Measurements from ENCODE around the gene NDUFV2.
A peak's percentile ranks its signal among the peaks of the same experiment; 100 is the strongest.
"Not testable (repeated sequence)": the region's sequence is repeated elsewhere in the genome, so short reads cannot be mapped to it uniquely, and the experiment has no call there.

NDUFV2 gene

GRCh38 chr18:9079818-9080528 lies 22.5 kb upstream of the NDUFV2 start:
- Mint-ChIP-seq H3K27ac (peak overlapping the region; percentile 76), H3K27me3 (ENCODE audit: low read depth) (no peaks in the 10 kb centered on the region), H3K4me1 (ENCODE audit: low read depth) (peaks cover 51% of the 10 kb centered on the region), H3K4me3 (peak overlapping the region; percentile 32), H3K9me3 (no peaks in the 10 kb centered on the region), H3K36me3 (ENCODE audit: low read depth) (peaks cover 19% of the 10 kb centered on the region)
- DNase-seq (ENCODE audit: low spot score) = no peak

- H3K4me1 Mint-ChIP-seq (ENCODE audit: low read depth) = peaks cover 47% of the 10 kb centered on the region
- no peak overlapping the region for H3K4me3 Mint-ChIP-seq
- DNase-seq (ENCODE audit: low spot score) = peak; percentile 60
- peaks cover 22% of the 10 kb centered on the region for H3K36me3 Mint-ChIP-seq (ENCODE audit: low read depth)
- no peaks in the 10 kb centered on the region for H3K27me3 Mint-ChIP-seq (ENCODE audit: low read depth)
- peaks cover 4% of the 10 kb centered on the region for H3K9me3 Mint-ChIP-seq
- peak overlapping the region; percentile 96 for H3K27ac Mint-ChIP-seq
Measured at GRCh38 chr18:9081940-9082339, 20.6 kb upstream of the NDUFV2 start.

- Mint-ChIP-seq H3K27ac (peak overlapping the region; percentile 96), H3K27me3 (ENCODE audit: low read depth) (no peaks in the 10 kb centered on the region), H3K9me3 (peaks cover 4% of the 10 kb centered on the region), H3K4me3 (peak overlapping the region; percentile 81), H3K36me3 (ENCODE audit: low read depth) (peaks cover 24% of the 10 kb centered on the region), H3K4me1 (ENCODE audit: low read depth) (peaks cover 45% of the 10 kb centered on the region)
- peak; percentile 76 for DNase-seq (ENCODE audit: low spot score)
Measured at GRCh38 chr18:9082711-9083510, 19.6 kb upstream of the NDUFV2 start.

GRCh38 chr18:9086015-9086414 lies 16.5 kb upstream of the NDUFV2 start:
- peaks cover 4% of the 10 kb centered on the region for H3K9me3 Mint-ChIP-seq
- peaks cover 36% of the 10 kb centered on the region for H3K36me3 Mint-ChIP-seq (ENCODE audit: low read depth)
- no peaks in the 10 kb centered on the region for H3K27me3 Mint-ChIP-seq (ENCODE audit: low read depth)
- DNase-seq (ENCODE audit: low spot score) = no peak
- H3K4me1 Mint-ChIP-seq (ENCODE audit: low read depth) = peaks cover 58% of the 10 kb centered on the region
- H3K27ac Mint-ChIP-seq = peak overlapping the region; percentile 58
- H3K4me3 Mint-ChIP-seq = no peak overlapping the region

GRCh38 chr18:9086624-9087023 lies 15.9 kb upstream of the NDUFV2 start:
- Mint-ChIP-seq H3K36me3 (ENCODE audit: low read depth) (peaks cover 35% of the 10 kb centered on the region), H3K4me3 (no peak overlapping the region), H3K27ac (peak overlapping the region; percentile 28)

GRCh38 chr18:9087144-9087543 lies 15.4 kb upstream of the NDUFV2 start:
- Mint-ChIP-seq H3K9me3 (peaks cover 4% of the 10 kb centered on the region), H3K36me3 (ENCODE audit: low read depth) (peaks cover 35% of the 10 kb centered on the region), H3K4me1 (ENCODE audit: low read depth) (peaks cover 60% of the 10 kb centered on the region), H3K27me3 (ENCODE audit: low read depth) (no peaks in the 10 kb centered on the region), H3K27ac (peak overlapping the region; percentile 28), H3K4me3 (no peak overlapping the region)
- no peak for DNase-seq (ENCODE audit: low spot score)

More at GRCh38 chr18:9086624-9087023, 15.9 kb upstream of the NDUFV2 start:
- Mint-ChIP-seq H3K27me3 (ENCODE audit: low read depth) (no peaks in the 10 kb centered on the region), H3K4me1 (ENCODE audit: low read depth) (peaks cover 58% of the 10 kb centered on the region), H3K9me3 (peaks cover 4% of the 10 kb centered on the region)
- DNase-seq (ENCODE audit: low spot score) = no peak

GRCh38 chr18:9088252-9088651 lies 14.2 kb upstream of the NDUFV2 start:
- peak overlapping the region; percentile 97 for H3K27ac Mint-ChIP-seq
- peaks cover 4% of the 10 kb centered on the region for H3K9me3 Mint-ChIP-seq
- H3K4me3 Mint-ChIP-seq = peak overlapping the region; percentile 91
- peaks cover 35% of the 10 kb centered on the region for H3K36me3 Mint-ChIP-seq (ENCODE audit: low read depth)
- no peaks in the 10 kb centered on the region for H3K27me3 Mint-ChIP-seq (ENCODE audit: low read depth)
- no peak for DNase-seq (ENCODE audit: low spot score)
- H3K4me1 Mint-ChIP-seq (ENCODE audit: low read depth) = peaks cover 58% of the 10 kb centered on the region

GRCh38 chr18:9088727-9089126 lies 13.8 kb upstream of the NDUFV2 start:
- H3K36me3 Mint-ChIP-seq (ENCODE audit: low read depth) = peaks cover 37% of the 10 kb centered on the region
- H3K4me1 Mint-ChIP-seq (ENCODE audit: low read depth) = peaks cover 55% of the 10 kb centered on the region
- peak overlapping the region; percentile 91 for H3K4me3 Mint-ChIP-seq
- not testable (repeated sequence) for H3K27me3 Mint-ChIP-seq (ENCODE audit: low read depth); H3K9me3 Mint-ChIP-seq; DNase-seq (ENCODE audit: low spot score)
- peak overlapping the region; percentile 97 for H3K27ac Mint-ChIP-seq

GRCh38 chr18:9090578-9090977 lies 11.9 kb upstream of the NDUFV2 start:
- peaks cover 4% of the 10 kb centered on the region for H3K9me3 Mint-ChIP-seq
- H3K27ac Mint-ChIP-seq = peak overlapping the region; percentile 97
- peaks cover 41% of the 10 kb centered on the region for H3K36me3 Mint-ChIP-seq (ENCODE audit: low read depth)
- peaks cover 71% of the 10 kb centered on the region for H3K4me1 Mint-ChIP-seq (ENCODE audit: low read depth)
- H3K4me3 Mint-ChIP-seq = peak overlapping the region; percentile 91
- no peaks in the 10 kb centered on the region for H3K27me3 Mint-ChIP-seq (ENCODE audit: low read depth)
- no peak for DNase-seq (ENCODE audit: low spot score)

GRCh38 chr18:9091066-9091476 lies 11.4 kb upstream of the NDUFV2 start:
- peaks cover 37% of the 10 kb centered on the region for H3K36me3 Mint-ChIP-seq (ENCODE audit: low read depth)
- H3K27me3 Mint-ChIP-seq (ENCODE audit: low read depth) = no peaks in the 10 kb centered on the region
- peak; percentile 66 for DNase-seq (ENCODE audit: low spot score)
- peaks cover 71% of the 10 kb centered on the region for H3K4me1 Mint-ChIP-seq (ENCODE audit: low read depth)
- peak overlapping the region; percentile 97 for H3K27ac Mint-ChIP-seq
- peak overlapping the region; percentile 91 for H3K4me3 Mint-ChIP-seq
- H3K9me3 Mint-ChIP-seq = peaks cover under 1% of the 10 kb centered on the region

GRCh38 chr18:9092665-9093064 lies 9.8 kb upstream of the NDUFV2 start:
- no peak for DNase-seq (ENCODE audit: low spot score)
- H3K36me3 Mint-ChIP-seq (ENCODE audit: low read depth) = peaks cover 26% of the 10 kb centered on the region
- H3K9me3 Mint-ChIP-seq = no peaks in the 10 kb centered on the region
- peak overlapping the region; percentile 97 for H3K27ac Mint-ChIP-seq
- peaks cover 76% of the 10 kb centered on the region for H3K4me1 Mint-ChIP-seq (ENCODE audit: low read depth)
- H3K27me3 Mint-ChIP-seq (ENCODE audit: low read depth) = no peaks in the 10 kb centered on the region
- no peak overlapping the region for H3K4me3 Mint-ChIP-seq

GRCh38 chr18:9093109-9093508 lies 9.4 kb upstream of the NDUFV2 start:
- H3K36me3 Mint-ChIP-seq (ENCODE audit: low read depth) = peaks cover 23% of the 10 kb centered on the region
- H3K27ac Mint-ChIP-seq = peak overlapping the region; percentile 52
- not testable (repeated sequence) for H3K27me3 Mint-ChIP-seq (ENCODE audit: low read depth); H3K9me3 Mint-ChIP-seq; DNase-seq (ENCODE audit: low spot score); H3K4me3 Mint-ChIP-seq
- peaks cover 76% of the 10 kb centered on the region for H3K4me1 Mint-ChIP-seq (ENCODE audit: low read depth)

- H3K4me3 Mint-ChIP-seq = peak overlapping the region; percentile 59
- H3K27me3 Mint-ChIP-seq (ENCODE audit: low read depth) = no peaks in the 10 kb centered on the region
- DNase-seq (ENCODE audit: low spot score) = peak; percentile 80
- no peaks in the 10 kb centered on the region for H3K9me3 Mint-ChIP-seq
- peak overlapping the region; percentile 96 for H3K27ac Mint-ChIP-seq
- peaks cover 67% of the 10 kb centered on the region for H3K4me1 Mint-ChIP-seq (ENCODE audit: low read depth)
- H3K36me3 Mint-ChIP-seq (ENCODE audit: low read depth) = peaks cover 13% of the 10 kb centered on the region
Measured at GRCh38 chr18:9094307-9095226, 7.9 kb upstream of the NDUFV2 start.

Data from T-helper 2 cell treated with Interferon-gamma antibody and Interleukin-4, amounts not matched to agents 5 μg/mL and 100 μg/mL, for 36 hours (primary cell).